Mesenteric fat pad (tissue), 1 donor: Measurements from ENCODE around the gene TNNT3. TPM values are rescaled to one million over a fixed set of nuclear protein-coding genes. Genes with fewer than 3 reads are reported as not detected.

Source experiments
- DNase-seq: peaks from one replicate; pipeline ENCODE4 v3.0.0-alpha.2; 2020; ENCODE audit warnings: low spot score
- total RNA-seq: library from RNA; stranded (reverse); fragmentation: NEBNext Ultra II Directional; extraction: Animal tissue kit (Norgen Biotek cat#: 25700); gene quantifications from one replicate; pipeline ENCODE4 v1.2.1, GENCODE V29; 2021
- donor health status: DM: yes; HTN: yes; CAD: no.

Gene TNNT3
- total RNA-seq, 1 donor from 2014 or later: 22.9 TPM

DNA sequence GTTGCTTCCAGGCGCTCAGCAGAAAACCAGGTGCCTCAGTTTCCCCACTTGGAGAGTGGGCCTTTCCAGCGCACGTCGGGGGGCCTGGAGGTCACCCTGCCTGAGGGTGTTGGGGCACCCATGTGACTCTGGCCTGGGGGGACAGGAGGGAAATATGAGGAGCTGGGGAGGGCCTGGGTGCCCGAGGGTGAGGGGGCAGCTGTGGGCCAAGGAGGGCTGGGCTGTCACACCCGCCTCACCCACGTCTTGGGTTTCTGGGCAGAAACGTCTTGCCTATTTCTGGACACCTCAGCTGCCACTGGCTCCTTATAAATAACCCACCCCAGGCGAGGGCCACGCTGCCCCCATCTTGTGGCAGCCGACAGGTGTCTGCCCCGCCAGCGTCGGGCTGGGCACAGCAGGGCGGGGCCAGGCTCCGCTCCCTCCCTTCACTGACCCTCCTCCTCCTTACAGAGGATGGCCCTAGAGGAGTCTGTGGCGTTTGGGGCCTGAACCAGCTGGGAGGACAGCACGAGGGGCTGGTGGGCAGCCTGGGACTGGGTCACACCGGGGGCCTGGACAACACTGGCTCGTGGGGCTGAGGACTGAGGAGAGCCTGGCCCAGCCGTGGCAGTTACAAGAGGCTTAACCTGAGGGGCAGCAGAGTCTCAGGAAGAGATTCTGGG, 1.5 kb downstream of the TNNT3 start:
- DNase-seq: no peak

DNA sequence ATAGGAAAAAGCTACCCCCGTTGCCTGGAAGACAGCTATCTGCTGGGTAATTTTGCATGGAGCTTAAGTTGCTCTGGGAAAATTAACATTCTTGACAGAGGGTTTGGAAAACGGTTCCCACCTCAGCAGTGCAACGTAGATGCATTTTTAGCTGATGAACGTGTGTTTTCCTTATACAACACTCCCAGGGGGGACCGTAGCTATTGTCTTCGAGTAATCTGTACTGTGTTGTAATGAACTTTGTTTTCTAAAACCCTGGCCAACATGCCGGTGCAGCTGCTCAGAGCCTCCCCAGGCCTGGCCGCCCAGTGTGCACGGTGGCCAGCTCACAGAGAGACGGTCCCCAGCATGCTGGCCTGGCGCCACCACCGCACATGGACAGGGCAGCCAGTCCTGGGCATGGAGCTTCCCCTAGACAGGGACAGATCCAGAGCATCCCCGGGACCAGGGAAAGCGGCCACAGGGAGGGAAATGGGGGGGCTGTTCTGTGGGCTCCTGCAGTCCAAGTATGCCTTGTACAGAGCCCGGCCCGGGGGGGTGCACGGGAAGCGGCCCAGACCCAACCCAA, 2.2 kb downstream of the TNNT3 start:
- DNase-seq: no peak

DNA sequence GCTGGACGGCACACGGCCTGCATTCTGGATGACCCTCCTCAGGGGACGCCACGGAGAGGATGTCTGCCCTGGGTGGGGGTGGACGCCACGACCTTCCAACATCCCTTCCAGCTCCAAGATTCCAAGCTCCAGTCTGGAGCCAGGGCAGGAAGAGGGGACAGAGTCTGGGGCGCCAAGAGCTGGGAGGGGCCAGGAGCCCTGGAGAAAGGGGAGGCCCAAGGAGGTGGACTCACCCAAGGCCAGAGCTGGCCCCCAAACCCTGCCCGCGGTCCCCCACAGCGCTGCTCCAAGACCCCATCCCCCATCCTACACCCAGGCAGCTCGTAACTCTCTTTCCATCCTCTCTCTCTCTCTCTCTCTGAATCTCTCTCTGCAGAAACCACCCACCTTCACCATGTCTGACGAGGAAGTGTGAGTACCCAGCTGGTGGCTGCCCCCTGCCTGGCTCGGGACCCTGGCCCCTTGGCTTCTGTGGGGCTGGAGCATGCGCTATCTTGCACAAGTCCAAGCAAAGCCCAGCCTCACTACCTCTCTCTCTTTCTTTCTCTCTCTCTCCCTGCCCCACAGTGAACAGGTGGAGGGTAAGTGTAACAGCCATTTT, 3.1 kb downstream of the TNNT3 start:
- no peak for DNase-seq

DNA sequence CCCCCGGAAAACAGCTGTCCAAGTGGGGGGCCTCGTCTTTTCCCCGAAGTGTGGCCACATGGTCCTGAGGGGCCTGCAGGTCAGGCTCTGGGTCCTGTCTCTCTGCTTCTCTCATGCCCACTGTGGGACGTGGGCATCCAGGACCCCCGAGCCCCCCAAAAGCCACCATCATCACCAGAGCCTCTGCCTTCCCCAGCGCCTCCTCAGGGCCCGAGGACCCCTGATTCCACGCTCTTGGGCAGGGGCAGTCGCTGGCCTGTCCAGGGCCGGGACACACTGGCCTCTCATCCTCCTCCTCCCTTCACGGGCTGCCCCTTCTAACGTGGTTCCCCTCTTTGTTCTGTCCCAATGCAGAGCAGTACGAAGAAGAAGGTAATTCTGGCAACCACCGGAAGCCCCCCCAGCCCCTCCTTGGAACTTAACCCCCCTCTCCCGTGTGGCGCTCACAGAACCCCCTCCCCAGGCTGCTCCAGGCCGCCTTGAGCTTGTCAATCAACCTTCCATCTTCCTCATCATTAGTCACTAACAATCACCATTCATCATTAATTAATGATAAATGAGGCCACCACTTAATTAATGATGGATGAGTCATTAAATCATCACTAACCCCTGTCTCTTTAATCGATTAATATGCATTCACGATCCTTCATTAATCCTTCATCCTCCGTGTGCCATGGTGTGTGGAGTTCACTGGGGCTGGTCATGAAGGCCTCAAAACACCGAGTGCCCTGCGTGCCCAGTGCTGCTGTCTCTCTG, 3.9 kb downstream of the TNNT3 start:
- DNase-seq: no peak

DNA sequence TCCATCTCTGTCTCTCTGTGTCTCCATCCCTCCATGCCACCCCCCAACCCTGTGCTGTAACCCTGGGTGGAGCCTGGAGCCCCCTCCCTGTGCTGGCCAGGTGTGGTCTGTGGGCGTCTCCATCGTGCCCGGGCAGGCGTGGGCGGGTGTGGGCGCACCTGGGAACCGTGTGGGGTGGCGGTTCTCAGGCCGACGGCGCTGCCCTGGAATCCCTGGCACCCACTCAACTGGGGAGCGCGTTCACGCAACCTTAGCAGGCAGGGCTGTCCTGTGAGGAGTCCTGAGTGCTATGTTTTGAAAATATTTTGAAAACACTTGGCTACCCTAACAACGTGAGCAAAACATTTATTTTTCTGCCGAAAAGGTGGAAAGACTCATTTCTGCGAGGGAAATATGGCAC, 4.7 kb downstream of the TNNT3 start:
- DNase-seq: no peak

DNA sequence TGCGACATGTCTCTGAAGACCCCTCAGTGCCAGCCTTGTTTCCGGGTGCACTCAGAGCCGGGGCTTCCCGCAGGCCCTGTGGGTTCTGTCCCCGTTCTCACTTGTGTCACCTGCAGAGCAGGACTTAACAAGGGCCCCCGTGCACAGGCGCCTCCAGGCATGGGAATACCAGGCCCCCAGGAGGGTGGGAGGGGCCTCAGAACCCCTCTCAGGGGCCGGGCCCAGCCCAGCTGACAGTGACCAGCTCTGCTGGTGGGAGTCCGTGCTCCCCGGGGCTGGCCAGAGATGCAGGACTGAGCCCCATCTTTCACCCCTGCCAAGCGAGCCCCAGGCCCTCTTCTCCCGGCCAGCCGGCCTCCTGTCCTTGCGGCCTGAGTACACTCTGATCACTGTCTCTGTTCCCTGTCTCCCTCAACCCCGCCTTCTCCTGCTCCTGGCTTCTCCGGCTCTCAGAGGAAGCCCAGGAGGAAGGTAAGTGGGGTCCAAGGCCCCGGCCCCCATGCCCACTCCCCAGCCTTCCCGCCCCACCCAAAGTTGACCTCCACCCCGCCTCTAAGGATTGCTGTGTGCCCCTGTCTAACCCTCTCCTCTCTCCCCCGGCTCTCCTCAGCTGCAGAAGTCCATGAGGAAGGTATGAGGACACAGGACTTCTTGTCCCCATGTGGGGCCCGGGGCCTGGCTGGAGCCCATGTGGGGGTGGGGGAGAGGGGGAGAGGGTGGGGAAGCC, 5.3 kb downstream of the TNNT3 start:
- DNase-seq: no peak

DNA sequence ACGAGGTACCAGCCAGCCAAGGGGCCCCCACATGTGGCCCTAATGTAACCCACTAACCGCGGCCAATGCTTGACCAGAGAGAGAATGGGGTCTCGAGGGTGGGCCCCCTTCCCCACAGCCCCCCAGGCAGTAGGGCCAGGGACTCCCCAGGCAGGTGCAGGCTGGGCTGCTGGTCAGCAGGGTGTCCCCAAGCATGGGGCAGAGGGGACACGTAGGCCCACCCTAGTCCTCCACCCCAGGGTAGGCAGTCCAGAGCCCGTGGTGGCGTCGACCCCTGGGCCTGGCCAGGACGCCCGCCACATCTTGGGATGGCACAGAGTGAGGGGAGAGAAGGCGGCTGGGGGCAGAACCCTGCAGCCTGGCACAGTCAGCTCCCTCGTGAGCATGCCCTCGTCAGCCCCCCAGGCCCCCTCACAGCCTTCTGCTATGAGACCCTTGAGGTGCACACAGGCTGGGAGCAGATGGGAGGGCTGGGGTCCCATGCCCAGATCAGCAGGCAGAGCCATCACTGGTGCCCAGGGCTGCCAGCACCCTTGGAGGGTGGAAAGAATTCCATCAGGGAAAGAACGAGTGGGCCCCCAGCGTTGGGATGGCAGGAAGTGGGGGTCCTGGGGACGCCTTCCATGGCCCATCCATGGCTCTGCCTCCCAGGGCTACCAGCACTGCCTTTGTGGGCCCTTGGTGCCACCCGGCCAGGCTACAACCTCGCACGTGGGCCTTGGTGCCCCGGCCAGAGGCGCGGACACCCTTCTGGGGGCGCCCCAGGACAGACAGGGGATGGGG, 6.1 kb downstream of the TNNT3 start:
- no peak for DNase-seq

DNA sequence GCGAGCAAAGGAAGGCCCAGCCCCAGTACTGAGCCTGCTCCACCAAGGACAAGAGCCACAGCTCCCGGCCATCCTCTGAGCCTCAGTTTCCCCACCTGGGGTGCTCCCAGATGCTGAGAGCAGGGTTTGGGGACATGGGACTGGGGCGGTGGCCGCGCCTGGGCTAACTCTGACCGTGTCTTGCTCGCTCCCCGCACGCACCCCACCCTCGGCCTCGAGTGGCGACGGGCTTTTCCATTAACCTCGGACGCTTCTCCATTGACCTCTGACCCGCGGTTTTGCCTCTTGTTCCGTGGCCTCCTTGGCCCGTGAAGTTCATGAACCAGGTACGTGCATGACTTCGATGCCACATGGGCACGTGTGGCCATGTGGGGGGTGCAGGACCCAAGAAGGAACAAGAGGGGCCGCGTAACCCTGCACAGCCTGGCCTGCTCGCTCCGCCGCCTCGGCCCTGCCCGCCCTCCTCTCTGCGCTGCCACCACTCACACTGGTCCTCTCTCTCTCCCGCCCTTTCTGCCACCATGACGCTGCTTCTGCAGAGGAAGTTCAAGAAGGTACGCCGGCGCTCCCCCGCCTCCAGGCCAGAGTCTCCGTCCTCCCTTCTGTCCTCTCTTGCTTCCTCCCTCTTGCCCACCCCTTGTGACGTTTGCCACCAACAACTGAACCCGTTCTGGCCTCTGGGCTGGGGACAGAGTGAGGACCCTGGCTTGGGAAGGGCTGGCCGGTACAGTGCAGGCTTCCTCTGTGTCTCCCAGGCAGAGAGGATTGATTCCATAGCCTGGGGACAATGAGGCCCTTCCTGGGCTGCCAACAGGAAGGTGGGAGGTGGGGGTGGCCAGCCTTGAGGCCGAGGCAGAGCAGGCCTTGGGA, 6.9 kb downstream of the TNNT3 start:
- DNase-seq: no peak

DNA sequence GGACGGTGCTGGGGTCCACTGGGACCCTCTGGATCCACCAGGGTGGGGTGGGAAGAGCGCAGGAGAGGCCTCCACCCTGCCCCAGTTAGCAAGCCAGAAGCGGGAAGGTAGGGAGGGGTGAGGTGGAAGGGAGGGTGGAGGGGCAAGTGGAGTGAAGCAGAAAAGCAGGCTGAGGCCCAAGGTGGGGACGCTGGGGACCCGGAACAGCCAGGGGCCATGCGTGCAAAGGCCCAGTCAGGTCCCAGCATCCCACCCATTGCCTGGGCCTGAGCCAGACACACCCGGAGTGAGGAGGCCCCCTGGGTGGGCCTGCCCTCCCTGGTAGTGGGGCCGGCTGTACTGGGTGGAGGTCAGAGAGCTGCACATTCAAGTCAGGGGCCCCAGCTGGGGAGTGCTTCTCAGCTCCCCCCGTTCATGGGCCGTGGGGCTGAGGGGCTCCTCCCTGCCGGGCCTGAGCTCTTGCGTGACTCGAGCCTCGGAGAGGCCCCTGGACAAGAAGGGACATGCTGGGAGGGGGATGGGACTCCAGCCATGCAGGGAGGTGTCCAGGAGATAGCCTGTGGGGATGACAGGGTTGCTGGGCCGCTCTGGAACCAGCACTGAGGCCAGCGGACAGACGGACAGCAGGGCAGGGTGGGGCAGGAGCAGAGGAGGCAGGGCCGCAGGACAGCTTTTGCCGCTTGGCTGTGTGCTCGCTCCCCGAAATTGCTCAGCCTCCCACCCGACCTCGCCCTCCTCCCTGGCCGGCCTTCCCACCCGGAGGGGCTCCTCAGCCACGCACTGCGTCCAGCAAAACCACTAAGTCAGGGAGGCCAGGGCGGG, 7.7 kb downstream of the TNNT3 start:
- DNase-seq: no peak

DNA sequence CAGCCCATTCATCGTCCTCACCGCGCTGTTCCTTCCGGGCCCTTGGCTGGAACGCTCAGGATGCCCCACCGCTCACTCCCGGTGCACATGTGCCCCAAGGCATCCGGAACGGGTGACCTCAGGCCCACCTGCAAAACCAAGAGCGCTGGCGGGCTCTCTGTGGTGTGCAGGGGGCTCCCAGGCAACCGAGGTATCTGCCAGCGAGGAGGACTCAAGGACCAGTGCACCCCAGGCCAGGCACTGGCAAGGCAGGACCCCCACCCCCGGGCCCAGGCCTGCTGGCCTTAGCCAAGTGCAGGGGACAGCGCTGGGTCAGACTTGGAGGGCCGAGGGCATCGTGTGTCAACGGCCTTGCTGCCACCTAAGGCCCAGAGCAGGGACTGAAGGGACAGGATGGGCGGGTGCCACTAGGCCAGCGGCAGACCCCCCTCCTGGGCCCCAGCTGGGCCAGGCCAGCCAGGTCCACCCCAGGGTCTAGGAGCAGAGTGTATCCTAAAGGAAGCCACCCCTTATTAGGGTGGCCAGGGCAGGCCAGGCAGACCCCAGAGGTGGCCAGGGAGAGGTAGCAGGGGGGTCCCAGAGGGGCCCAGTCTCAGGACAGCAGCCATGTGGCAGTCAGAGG, 8.5 kb downstream of the TNNT3 start:
- no peak for DNase-seq

DNA sequence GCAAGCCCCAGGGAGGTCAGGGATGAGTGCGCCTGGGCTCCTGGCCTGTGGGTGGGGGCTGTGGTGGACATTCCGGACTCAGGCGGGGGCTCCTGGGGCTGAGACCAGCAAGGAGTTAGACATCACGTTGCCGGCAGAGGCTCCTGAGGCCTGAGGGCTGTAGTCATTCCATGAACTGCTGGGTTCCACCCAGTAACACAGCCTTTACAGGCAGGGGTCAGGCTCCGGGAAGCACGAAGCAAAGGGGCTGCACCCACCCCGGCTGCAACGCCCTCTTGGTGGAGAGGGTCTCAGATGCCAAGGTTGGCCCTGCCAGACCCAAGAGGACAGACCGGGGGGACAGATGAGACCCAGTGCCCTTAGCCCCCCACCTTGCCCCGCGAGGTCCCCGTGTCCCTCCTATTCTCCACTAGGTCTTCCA, 9.0 kb downstream of the TNNT3 start:
- DNase-seq: no peak

DNA sequence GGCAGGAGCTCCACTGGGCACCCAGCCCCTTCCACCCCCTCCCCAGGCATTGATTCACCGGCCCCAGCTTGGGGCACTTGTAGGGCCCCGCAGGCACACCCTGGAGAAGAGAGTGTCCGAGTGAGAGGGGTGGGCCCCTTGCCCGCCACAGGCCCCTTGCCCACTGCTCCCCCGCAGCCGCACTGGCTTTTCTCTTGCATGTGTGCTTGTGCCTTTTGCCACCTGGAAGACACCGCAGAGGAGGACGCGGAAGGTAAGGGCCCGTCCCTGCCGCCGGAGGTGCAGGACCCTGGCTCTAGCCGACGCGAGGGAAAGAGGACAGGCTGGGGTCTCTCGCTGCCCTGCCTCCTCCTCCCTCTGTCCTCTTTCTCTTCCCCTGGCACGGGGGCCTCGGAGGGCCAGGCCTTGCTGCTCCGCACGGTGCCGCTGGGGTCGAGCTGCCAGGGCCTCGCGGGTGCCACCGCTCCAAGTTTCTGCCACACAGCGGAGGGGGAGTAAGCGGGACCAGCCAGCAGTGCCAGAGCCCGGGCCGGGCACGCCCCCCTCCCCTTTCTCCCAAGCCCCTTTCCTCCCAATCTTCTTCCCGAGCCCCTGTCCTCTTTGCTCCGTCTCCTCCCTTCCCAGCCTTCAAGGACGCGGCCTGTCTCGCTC, 9.5 kb downstream of the TNNT3 start:
- DNase-seq: peak; percentile 89

DNA sequence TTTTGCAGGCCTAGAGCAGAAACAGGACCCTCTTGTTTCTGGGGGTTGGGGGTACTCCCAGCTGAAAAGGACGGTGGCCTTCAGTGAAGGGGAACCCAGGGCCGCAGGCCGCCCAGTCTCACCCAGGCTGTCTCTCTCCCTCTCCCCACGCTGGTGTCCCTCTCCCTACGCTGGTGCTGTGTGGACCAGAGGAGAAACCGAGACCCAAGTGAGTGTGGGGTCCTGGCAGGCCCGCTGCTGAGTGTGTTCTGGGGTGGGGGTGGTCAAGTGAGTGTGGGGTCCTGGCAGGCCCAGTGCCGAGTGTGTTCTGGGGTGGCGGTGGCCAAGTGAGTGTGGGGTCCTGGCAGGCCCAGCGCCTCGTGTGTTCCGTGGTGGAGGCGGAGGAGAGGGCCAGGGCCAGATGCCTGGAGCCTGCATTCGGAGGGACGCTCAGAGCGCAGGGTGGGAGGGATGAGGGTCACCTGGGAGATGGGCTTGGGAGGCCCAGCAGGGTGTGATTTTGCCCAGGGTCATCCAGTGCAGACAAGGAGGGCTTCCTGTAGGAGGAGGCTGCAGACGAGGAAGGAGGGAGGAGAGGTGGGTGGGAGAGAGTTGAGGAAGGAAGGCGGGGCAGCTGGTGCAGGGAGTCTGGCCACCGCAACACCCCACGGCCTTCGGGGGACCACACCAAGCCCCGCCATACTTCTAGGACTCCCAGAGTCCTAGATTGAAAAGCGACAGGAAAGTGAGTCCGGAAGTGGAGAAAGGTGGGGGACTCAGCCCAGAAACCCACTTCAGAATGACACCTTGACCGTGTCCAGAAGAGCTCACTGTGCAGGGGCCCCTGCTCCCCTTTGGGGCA, 10.3 kb downstream of the TNNT3 start:
- peak; percentile 85 for DNase-seq

DNA sequence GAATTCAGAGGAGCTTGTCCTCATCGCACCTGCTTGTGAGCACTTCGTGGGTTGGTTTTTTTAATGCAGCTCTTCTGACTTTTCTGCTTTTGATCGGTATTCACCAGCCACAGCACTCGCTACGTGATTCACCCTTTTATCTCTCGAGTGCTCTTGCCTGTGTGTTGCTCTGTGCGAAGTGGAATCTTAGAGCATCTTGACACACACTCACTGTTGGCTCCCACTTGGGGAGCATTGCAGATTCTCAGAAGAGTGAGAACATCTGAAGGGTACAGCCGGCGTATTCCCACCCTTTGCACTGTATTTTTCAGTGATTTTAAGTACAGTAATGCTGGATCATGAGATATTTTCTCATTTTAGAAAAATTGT, 10.9 kb downstream of the TNNT3 start:
- peak; percentile 53 for DNase-seq

DNA sequence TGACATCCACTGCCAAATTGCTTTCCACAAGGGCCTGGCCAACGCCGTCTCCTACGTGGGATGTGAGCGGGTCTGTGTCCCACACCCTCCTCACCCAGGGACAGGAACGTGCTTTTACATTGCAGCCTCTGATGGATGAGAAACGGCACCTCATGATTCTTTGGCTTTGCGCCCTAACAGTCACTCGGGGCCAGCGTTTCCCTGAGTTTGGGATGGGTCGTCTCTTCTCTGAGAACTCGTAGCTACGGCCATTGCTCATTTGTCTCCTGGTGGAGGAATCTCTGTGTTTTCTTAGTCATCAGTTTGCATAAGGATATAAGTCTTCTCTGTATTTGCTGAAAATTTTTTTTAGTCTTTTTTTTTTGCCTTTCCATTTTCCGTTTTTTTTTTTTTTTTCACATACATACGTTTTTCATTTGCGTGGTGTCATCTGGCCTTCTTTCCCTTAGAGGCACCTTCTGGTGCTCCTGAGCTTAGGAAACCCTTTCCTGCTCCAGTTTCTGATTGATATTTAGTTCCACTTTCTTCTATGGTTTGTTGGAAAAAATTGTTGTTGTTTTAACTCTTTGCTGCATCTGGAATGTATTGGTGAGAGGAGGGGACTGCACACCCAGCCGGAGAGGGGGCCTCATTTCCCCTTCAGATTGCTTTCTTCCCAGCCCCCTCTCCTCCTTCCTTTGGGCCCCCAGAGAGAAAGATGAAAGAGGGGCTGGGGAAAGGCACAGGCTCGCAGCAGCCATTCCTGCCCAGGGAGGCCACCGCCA, 12.0 kb downstream of the TNNT3 start:
- peak; percentile 76 for DNase-seq

DNA sequence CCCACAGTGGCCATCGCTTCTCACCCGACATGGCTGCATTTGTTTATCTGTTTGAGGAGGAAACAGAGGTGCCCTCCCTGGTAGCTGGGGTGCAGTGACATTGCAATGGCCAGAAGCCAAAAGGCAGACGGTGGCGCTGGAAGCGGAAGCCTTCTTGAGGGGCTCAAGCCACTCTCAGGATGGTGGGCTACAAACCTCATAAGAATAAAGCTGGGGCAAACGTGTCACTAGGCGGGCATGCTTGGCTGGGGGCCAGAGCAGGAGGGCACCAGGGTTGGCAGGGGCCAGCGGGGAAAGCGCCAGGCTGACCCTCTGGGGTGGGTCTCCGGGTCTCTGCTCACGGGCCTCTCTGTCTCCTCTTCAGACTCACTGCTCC, 12.6 kb downstream of the TNNT3 start:
- DNase-seq: peak; percentile 89
